Measurements from ENCODE around the gene AGPAT3.

The AGPAT3 gene

DNA sequence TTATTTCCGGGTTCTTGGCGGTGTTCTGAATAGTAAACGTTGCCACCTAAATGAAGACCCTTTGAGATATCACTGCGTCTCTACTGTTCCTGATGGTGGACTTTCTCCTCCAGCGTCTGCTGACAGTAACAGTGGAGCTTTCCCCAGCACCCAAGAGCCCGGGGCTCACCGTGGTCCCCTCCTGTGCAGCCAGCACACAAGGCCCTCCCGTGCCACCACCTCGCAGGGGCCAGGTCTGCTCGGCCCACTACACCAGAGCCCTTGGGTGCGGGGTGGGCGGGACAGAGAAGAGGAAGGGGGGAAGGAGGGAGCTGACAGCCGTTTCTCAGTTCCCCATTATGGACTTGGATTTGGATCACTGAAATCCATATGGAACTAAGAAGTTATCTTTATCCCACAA, 85.9 kb downstream of the AGPAT3 start:
- in situ Hi-C loops (cut with MboI; ENCODE audit: low sequenced_read_pairs) = no loop called here

DNA sequence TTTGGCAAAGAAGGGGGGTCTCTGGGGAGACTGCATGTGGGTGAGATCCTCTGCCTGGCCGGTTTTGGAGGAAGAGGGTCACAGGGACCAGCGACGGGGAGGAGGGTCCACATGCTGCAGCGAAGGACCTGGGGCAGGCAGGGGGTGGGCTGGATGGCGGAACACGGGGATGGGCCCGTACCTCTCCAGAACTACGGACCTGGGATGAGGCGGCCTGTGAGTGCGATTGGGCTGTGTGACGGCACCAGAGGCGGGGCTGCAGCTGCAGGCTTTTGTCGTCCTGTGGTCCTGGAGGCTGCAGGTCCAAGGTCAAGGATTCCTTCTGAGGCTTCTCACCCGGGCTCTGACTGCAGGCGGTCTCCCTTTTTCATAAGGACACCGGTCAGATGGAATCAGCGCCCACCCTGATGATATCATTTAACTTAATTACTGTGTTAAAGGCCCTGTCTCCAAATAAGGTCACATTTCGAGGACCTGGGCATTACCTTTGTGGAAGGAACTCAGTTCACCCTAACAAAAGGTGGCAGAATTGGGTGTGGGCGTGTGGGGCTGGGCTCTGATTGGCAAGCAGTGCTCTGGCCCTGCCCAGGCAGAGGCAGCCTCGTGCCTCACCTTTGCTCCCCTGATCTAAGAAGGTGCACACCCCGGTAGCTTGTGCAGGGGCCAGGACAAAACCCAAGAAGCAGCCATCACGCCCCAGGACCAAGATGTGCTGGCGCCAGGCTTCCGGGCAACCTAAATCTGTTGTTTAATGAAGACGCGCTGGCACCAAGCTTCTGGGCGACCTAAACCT, 87.1 kb downstream of the AGPAT3 start:
- in situ Hi-C loops (cut with MboI; ENCODE audit: low sequenced_read_pairs) = no loop called here

DNA sequence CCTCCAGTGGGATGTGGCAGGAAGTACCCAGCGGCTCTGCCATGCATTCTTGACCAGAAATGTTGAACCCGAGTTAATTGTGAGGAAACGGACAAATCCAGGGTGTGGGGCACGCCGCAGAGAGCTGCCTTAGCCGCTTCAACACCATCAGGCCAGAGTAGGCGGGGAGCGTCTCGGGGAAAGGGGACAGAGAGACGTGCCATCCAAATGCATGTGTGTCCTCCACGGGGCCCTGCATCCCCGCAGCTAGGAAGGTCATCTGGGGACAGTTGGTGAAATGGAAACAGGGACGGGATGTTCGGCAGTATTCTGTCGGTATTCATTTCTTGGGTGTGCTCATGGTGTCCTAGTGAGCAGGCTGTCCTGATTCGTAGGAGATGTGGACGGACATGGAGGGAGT, 88.0 kb downstream of the AGPAT3 start:
- in situ Hi-C loops (cut with MboI; ENCODE audit: low sequenced_read_pairs) = no loop called here

DNA sequence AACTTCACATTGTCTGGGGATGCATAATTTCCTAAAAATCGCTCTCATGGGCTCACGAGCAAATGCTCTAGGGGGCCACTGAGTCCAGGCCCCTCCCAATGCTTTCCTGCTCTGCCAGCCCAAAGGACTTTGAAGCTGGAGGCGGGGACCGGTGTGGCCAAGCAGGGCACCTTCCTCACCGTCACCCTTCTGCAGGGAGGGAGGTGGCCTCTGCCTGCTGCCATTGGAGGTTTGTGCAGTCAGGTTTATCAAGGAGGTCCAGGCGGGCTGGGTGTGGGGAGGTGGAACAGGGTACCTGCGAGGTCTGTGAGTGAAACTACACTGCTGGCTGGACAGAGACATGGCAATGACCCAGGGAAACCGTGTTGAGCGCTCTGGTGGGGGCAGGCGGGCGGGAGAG, 89.0 kb downstream of the AGPAT3 start:
- in situ Hi-C loops (cut with MboI; ENCODE audit: low sequenced_read_pairs) = no loop called here

DNA sequence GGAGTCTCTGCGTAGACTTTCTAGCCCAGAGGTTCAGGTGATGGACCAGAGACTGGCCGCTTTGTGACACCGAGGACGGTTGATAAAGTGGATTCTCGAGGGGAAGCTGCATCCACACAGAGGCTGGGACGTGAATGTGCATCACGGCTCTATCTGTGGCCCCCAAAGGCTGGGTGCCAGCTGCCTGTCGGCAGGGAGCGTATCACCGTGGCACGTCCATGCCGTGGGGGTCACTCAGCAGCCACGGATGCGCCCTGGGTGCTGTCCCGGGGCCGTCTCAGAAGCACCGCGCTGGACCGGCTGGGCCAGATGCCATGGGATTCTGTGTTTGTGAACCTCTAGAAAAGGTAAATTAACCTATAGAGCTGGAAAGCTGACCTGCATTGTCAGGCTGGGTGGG, 89.9 kb downstream of the AGPAT3 start:
- in situ Hi-C loops (cut with MboI; ENCODE audit: low sequenced_read_pairs) = no loop called here

DNA sequence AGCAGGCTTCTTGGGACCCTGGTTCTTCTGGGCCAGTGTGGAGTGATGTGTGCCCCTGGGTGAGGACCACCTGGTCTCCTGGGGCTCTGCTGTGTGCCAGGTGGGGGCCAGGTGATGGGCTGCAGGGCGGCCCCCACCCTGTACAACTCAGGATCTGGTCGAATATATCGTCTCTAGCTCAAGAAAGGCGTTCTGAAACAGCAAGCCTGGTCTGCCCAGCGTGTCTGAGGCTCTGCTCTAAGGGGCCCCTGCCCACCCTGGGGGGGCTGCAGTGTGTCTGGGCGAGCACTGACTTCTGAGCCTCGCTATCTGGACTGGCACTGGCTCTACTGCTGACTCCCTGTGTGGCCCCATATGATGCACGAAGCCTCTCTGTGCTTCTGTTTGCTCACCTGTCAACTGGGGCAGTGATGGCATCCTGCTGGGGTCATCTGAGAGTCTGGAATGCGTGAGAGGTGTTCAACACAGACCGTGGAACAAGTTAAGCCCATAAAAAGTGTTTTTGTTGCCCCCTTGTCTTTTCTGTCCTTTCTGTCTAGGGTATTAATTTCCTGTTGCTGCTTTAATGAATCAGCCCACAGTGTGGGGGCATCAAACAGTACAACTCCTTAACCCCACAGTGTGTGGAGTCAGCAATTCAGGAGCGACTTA, 91.1 kb downstream of the AGPAT3 start:
- in situ Hi-C loops (cut with MboI; ENCODE audit: low sequenced_read_pairs) = no loop called here

DNA sequence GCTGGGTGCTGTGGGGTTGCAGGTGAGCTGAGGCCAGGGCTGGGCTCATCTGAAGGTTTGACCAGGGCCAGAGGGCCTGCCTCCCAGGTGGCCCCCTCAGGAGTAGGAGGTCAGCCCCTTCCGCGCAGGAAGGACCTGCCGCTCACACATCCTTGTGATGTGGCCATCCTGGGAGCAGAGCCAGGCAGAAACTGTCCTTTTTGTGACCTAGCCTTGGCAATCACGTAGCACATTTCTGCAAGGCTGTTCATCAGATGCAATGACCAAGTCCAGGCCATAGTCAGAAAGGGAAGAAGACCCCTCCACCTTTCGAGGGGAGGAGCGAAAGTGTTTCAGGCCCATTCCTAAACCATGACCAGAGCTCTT, 91.6 kb downstream of the AGPAT3 start:
- in situ Hi-C loops (cut with MboI; ENCODE audit: low sequenced_read_pairs) = no loop called here

DNA sequence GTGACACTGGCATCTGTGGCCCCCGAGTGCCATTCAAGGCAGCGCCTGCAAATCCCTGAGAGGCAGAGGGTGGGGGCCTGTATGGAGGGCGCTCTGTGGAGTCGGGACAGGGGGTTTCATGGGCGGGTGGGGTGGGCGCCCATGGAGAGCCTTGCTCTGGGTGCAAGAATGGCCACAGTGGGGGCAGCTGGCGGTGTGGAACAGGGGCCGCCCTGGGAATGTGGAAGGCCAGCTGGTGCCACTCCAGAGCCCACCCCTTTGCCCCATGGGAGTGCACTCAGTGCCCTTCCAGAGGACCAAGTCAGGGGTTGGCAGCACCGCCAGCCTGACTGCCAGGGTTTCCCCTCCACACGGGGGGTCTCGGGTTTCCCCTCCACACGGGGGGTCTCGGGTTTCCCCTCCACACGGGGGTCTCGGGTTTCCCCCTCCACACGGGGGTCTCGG, 92.1 kb downstream of the AGPAT3 start:
- in situ Hi-C loops (cut with MboI; ENCODE audit: low sequenced_read_pairs) = no loop called here

DNA sequence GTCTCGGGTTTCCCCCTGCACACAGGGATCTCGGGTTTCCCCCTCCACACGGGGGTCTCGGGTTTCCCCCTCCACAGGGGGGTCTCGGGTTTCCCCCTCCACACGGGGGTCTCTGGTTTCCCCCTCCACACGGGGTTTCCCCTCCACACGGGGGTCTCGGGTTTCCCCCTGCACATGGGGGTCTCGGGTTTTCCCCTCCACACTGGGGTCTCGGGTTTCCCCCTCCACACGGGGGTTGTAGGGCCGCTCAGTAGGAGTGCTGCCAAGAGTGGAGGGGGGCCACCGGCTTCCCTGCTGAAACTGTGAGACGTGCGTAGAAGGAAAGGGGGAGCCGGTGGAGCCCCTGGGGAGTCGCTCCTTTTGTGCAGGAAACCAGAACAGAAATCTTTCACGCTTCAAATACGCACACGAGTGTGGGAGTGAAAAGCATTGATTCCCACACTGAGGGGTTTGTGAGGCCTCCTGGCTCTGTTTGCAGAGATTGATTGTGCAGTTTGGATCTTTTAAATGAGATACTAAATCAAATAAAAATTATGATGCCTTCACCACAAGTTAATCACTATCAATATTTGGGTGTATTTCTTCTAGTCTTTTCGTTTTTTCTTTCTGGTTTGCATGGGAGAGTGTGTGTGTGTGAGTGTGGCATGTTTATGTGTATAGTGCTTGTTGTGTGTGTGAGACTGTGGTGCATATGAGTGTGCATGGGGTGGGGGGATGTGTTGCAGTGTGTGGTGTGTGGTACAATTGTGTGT, 92.8 kb downstream of the AGPAT3 start:
- in situ Hi-C loops (cut with MboI; ENCODE audit: low sequenced_read_pairs) = no loop called here

DNA sequence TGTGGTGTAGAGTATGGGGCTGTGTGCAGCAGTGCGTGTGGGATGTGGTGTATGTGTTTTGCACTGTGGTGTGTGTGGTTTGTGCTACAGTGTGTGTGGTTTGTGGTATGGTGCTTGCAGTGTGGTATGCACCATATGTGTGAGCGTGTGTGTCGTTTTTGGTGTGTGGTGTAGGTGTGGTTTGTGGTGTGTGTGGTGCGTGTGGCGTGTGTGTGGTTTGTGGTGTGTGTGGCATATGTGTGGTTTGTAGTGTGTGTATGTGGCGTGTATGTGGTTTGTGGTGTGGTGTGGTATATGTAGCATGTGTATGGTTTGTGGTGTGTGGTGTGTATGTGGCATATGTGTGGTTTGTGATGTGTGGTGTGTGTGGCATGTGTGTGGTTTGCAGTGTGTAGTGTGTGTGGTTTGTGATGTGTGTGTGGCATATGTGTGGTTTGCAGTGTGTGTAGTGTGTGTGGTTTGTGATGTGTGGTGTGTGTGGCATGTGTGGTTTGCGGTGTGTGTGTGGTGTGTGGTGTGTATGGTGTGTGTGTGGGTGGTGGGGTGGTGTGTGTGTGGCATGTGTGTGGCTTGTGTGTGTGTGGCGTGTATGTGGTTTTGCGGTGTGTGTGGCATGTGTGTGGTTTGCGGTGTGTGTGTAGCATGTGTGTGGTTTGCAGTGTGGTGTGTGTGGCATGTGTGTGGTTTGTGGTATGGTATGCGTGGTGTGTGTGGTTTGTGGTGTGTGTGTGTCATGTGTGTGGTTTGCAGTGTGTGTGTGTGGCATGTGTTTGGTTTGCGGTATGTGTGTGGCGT, 93.5 kb downstream of the AGPAT3 start:
- in situ Hi-C loops (cut with MboI; ENCODE audit: low sequenced_read_pairs) = no loop called here

DNA sequence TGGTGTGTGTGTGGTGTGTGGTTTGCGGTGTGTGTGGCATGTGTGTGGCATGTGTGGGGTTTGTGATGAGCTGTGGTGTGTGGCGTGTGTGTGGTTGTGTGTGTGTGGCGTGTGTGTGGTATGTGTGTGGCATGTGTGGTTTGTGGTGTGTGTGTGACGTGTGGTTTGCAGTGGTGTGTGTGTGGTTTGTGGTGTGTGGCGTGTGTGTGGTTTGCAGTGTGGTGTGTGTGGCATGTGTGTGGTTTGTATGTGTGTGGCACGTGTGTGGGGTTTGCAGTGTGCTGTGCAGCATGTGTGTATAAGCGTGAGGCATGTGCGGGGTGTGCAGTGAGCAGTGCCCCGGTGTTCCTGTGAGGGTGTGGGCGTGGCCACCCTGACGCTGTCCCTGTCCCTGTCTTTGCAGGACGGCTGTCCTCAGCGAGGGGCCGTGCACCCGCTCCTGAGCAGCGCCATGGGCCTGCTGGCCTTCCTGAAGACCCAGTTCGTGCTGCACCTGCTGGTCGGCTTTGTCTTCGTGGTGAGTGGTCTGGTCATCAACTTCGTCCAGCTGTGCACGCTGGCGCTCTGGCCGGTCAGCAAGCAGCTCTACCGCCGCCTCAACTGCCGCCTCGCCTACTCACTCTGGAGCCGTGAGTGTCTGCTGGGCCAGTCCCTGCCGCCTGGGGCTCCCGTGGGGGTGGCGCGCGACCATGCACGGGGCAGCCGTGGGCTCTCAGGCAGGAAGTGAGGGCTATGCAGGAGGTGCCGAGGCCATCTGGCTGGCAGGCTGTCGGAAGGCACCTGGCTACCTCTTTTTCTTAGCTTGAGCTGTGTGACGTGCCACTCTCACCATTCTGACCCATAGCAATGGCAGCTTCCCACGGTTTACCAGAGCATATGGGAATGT, 94.5 kb downstream of the AGPAT3 start:
- in situ Hi-C loops (cut with MboI; ENCODE audit: low sequenced_read_pairs) = no loop called here

DNA sequence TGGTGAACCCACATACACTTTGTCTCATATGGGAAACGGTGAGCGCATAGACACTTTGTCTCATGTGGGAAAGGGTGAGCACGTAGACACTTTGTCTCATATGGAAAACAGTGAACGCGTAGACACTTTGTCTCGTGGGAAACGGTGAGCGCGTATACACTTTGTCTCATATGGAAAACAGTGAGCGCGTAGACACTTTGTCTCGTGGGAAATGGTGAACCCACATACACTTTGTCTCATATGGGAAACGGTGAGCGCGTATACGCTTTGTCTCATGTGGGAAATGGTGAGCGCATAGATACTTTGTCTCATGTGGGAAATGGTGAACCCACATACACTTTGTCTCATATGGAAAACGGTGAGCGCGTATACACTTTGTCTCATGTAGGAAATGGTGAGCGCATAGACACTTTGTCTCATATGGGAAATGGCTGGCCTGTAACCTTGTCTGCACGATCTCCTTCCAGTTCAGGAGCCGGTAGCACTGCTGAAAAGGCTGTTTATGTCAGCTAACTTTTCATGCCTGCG, 96.4 kb downstream of the AGPAT3 start:
- in situ Hi-C loops (cut with MboI; ENCODE audit: low sequenced_read_pairs) = no loop called here

DNA sequence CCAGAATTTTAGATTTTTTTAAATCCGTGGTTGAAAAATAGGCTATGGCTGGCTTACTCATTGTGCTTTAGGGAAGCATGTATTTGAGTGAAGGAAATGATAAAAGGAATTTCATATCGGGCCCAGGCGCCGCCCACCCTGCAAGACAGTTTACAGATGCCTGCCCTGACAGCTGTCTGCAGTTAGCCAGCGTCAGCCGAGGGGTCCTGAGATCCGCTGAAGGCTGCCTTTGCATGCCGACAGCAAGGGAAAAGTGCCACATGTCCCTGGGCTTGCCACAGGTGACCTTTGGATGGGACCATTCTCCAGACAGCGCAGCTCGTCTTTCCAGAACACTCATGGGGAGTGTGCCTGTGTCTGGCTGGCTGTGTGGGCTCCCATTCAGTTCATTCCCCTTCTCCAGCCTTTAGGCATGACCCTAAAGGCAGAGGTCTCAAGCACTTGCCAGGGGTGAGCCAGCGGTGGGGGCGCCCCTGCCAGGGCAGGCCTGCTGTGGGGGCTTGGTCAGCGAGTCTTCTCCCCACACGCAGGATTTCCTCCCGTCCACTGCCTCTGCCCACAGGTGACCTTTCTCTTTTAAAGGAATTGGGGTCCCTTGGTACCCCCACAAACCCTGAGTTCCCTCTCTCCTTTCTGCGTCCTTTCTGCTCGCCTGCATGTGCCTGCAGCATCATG, 101.0 kb downstream of the AGPAT3 start:
- in situ Hi-C loops (cut with MboI; ENCODE audit: low sequenced_read_pairs) = loop anchor here (5.0 kb wide), 1 partner anchor 51 kb away; no protein-coding TSS in a partner anchor

DNA sequence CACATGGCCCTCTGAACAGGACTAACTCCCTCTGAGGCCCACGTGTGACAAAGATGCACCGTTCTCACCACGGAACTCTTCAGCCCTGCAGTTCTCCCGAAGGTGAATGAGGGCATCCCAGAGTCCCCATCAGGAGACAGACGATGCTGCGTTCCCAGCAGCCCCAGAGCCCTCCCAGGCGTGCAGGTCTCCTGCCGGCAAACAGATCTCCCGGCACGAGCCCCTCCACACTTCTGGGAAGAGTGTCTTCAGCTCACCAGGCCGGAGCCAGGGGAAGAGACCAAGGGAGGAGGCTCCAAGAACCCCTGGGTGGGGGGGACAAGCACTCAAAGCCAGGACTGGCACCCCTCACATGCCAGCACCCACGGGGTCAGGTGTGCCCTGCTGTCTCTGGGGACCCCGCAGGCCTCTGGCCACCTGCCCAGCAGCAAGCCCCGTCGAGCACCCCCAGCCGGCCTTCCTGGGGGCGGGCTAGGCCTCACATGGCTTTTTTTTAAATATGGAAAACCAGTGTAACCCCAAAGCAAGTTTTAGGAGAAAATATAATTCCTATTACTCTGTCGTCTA, 102.0 kb downstream of the AGPAT3 start:
- in situ Hi-C loops (cut with MboI; ENCODE audit: low sequenced_read_pairs) = loop anchor here (5.0 kb wide), 1 partner anchor 50 kb away; no protein-coding TSS in a partner anchor

DNA sequence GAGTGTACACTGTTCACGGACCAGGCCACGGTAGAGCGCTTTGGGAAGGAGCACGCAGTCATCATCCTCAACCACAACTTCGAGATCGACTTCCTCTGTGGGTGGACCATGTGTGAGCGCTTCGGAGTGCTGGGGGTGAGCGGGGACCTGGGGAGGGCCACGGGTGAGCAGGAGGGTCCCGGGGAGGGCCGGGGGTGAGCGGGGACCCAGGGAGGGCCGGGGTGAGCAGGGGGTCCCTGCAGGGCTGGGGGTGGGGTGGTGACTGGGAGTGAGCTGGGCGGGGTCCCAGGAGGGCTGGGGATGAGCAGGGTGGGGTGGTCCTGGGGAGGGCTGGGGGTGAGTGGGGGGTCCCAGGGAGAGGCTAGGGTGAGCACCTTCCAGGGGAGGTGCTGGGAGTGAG, 103.0 kb downstream of the AGPAT3 start:
- in situ Hi-C loops (cut with MboI; ENCODE audit: low sequenced_read_pairs) = loop anchor here (5.0 kb wide), 1 partner anchor 49 kb away; no protein-coding TSS in a partner anchor

DNA sequence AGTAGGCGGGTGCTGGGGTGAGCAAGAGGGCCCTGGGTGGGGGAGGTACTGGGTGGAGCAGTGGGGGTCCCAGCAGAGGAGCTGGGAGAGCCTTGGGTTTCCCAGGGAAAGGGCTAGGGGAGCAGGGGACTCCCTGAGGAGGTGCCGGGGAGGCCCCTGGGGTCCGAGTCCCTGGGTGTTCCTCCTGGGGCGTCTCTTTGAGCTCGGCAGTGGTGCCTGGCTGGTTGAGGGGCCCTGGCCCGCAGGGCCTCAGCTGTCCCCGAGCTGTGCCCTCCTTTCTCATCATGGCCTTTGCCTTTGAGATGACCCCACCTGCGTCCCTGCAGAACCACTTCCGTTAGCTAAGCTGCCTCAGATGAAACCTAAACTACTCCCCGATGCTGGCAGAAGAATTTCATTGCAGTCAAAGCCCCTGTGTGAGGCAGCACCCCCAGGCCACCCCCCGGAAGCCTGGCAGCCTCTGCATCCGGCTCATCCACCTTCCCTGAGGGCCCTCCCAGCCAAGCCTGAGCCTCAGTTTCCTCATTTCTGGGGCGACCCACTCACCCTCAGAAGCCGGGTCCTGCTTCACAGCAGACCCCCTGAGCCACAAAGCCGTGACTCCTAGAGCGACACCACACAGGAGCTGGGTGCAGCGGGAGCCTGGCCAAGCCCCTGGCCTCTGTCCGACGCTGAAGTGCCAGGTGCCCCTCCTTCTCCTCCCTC, 103.5 kb downstream of the AGPAT3 start:
- in situ Hi-C loops (cut with MboI; ENCODE audit: low sequenced_read_pairs) = loop anchor here (5.0 kb wide), 1 partner anchor 49 kb away; no protein-coding TSS in a partner anchor

DNA sequence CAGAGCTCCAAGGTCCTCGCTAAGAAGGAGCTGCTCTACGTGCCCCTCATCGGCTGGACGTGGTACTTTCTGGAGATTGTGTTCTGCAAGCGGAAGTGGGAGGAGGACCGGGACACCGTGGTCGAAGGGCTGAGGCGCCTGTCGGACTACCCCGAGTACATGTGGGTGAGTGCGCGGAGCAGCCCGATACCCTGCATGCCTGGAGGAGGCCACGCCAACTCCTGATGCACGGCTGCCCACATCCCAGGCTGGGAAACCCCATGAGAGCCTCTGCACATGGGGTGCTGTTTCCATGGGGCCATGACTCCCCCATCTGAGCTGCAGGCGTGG, 104.1 kb downstream of the AGPAT3 start:
- in situ Hi-C loops (cut with MboI; ENCODE audit: low sequenced_read_pairs) = loop anchor here (5.0 kb wide), 1 partner anchor 48 kb away; no protein-coding TSS in a partner anchor

DNA sequence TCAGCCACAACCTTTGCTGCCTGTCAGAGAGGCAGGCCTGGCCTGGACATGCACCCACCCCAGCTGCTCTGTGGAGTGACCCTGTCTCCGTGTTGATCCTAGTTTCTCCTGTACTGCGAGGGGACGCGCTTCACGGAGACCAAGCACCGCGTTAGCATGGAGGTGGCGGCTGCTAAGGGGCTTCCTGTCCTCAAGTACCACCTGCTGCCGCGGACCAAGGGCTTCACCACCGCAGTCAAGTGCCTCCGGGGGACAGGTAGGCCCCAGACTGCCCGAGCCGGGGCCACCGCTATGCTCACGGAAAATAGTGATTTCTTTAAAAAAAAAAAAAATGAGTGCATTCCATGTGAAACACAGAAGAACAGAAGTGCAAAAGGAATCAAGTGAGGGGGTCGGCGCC, 105.5 kb downstream of the AGPAT3 start:
- in situ Hi-C loops (cut with MboI; ENCODE audit: low sequenced_read_pairs) = no loop called here
